K562 (cell line): Measurements from ENCODE around the gene PRKAR2B. TPM values are rescaled to one million over a fixed set of nuclear protein-coding genes. Genes with fewer than 3 reads are reported as not detected.

Experiments used
- ARID2 ChIP-seq: fragments of 450-650 bp; IDR thresholded peaks from 2 replicates; pipeline ENCODE4 v1.6.1; 2017; ENCODE audit warnings: antibody characterized with exemption, mild to moderate bottlenecking
- CC2D1A ChIP-seq: fragments of 450-650 bp; IDR thresholded peaks from 2 replicates; pipeline ENCODE4 v1.6.1; 2017; ENCODE audit warnings: mild to moderate bottlenecking
- EGR1 ChIP-seq: fragments of 450-650 bp; conservative IDR thresholded peaks from 2 replicates; pipeline ENCODE4 v1.6.1; 2017; ENCODE audit warnings: mild to moderate bottlenecking
- ELF2 ChIP-seq: fragments of 250-450 bp; sonication (Bioruptor Pico); IDR thresholded peaks from 2 replicates; pipeline ENCODE4 v1.5.0; 2021; ENCODE audit warnings: mild to moderate bottlenecking
- KDM5B ChIP-seq: fragments of 200-600 bp; sonication (generic); IDR thresholded peaks from 2 replicates; pipeline ENCODE4 v1.6.1; 2012; ENCODE audit warnings: low read depth, mild to moderate bottlenecking, moderate library complexity, low read length, control low read depth, inconsistent platforms; ENCODE audit not compliant: insufficient replicate concordance
- MEF2A ChIP-seq: IDR thresholded peaks from 2 replicates; pipeline ENCODE4 v1.6.1; 2011; ENCODE audit warnings: low read depth, mild to moderate bottlenecking, low read length, moderate library complexity; ENCODE audit not compliant: control insufficient read depth
- MTA1 ChIP-seq: fragments of 450-650 bp; IDR thresholded peaks from 2 replicates; pipeline ENCODE4 v1.6.1; 2017; ENCODE audit warnings: borderline replicate concordance
- NR2C1 ChIP-seq, 2 experiments: fragments of 450-650 bp; IDR thresholded peaks; 2 replicates each; pipeline ENCODE4 v1.6.1; 2017; ENCODE audit warnings: mild to moderate bottlenecking in 2 of 2, antibody characterized with exemption in 1 of 2, inconsistent platforms in 1 of 2, missing compliant biosample characterization in 1 of 2, missing genetic modification characterization in 1 of 2
- POLR2A ChIP-seq: fragments of 450-650 bp; conservative IDR thresholded peaks from 2 replicates; pipeline ENCODE4 v1.6.1; 2016
- RCOR1 ChIP-seq, 2 experiments: IDR thresholded peaks; 2 replicates each; pipeline ENCODE4 v1.6.1; 2012; ENCODE audit warnings: low read depth in 2 of 2, low read length in 2 of 2, borderline replicate concordance in 1 of 2, improper control_type of control experiment in 1 of 2
- SMARCC2 ChIP-seq: fragments of 450-650 bp; IDR thresholded peaks from 2 replicates; pipeline ENCODE4 v1.6.1; 2017; ENCODE audit warnings: antibody characterized with exemption, moderate library complexity, mild to moderate bottlenecking, low read depth
- SP2 ChIP-seq: IDR thresholded peaks from 2 replicates; pipeline ENCODE4 v1.6.1; 2011; ENCODE audit warnings: mild to moderate bottlenecking, low read depth, low read length, moderate library complexity; ENCODE audit not compliant: poor library complexity, severe bottlenecking; ENCODE audit errors: extremely low read depth
- YY1 ChIP-seq, 3 experiments: IDR thresholded peaks; 2 replicates each; pipeline ENCODE4 v1.6.1; 2011; ENCODE audit warnings: low read length in 2 of 3, mild to moderate bottlenecking in 2 of 3, moderate library complexity in 2 of 3, borderline replicate concordance in 1 of 3, control low read depth in 1 of 3, low read depth in 1 of 3; ENCODE audit not compliant: insufficient read depth in 3 of 3, insufficient replicate concordance in 2 of 3, control insufficient read depth in 1 of 3, insufficient read length in 1 of 3; ENCODE audit errors: extremely low read depth in 1 of 3
- ZNF431 ChIP-seq: sonication (generic); formaldehyde crosslinking; IDR thresholded peaks from 2 replicates; pipeline ENCODE4 v1.8.0; 2022; ENCODE audit warnings: mild to moderate bottlenecking, missing genetic modification reagents
- polyA plus RNA-seq, 8 experiments: library from polyadenylated mRNA; depleted of rRNA in 4 of 8; stranded (reverse) in 5 of 8; unstranded in 3 of 8; fragments of >200 nt; fragmentation: Nextera tagmentation in 2 of 8; fragmentation: Illumina TruSeq in 1 of 8; extraction: Ambion mirVana in 2 of 8; extraction: Trizol in 1 of 8; gene quantifications; 2 replicates each; pipeline versions ENCODE4 v1.2.1 to v1.2.3, GENCODE V29; 2011 to 2014; ENCODE audit warnings: inconsistent platforms in 1 of 8, missing spikeins in 1 of 8
- total RNA-seq, 7 experiments: library from RNA; depleted of rRNA in 6 of 7; stranded (reverse); fragments of >200 nt in 6 of 7; fragmentation: Illumina TruSeq in 2 of 7; extraction: Trizol in 2 of 7; gene quantifications; 2 replicates each; pipeline versions ENCODE4 v1.2.1 to v1.2.3, GENCODE V29; 2011 to 2021; ENCODE audit warnings: low replicate concordance in 1 of 7
- TF ChIP-seq, protein P1 (sequence below): fragments of 450-650 bp; IDR thresholded peaks from 2 replicates; pipeline ENCODE4 v1.7.0; 2016; ENCODE audit warnings: borderline replicate concordance
- TF ChIP-seq, protein P2 (sequence below): fragments of 250-450 bp; sonication (Bioruptor Pico); IDR thresholded peaks from 2 replicates; pipeline ENCODE4 v1.4.0; 2020; ENCODE audit warnings: borderline replicate concordance
- TF ChIP-seq, protein P3 (sequence below): sonication (generic); formaldehyde crosslinking; IDR thresholded peaks from 2 replicates; pipeline ENCODE4 v1.8.0; 2023; ENCODE audit warnings: missing genetic modification reagents, mild to moderate bottlenecking, borderline replicate concordance

PRKAR2B gene
- total and polyA plus RNA-seq, 9 of the 15 experiments (the other 6 are each of a cell fraction or from before 2014, with no cell fraction given), result 59.0 to 173 (median 129) TPM

DNA sequence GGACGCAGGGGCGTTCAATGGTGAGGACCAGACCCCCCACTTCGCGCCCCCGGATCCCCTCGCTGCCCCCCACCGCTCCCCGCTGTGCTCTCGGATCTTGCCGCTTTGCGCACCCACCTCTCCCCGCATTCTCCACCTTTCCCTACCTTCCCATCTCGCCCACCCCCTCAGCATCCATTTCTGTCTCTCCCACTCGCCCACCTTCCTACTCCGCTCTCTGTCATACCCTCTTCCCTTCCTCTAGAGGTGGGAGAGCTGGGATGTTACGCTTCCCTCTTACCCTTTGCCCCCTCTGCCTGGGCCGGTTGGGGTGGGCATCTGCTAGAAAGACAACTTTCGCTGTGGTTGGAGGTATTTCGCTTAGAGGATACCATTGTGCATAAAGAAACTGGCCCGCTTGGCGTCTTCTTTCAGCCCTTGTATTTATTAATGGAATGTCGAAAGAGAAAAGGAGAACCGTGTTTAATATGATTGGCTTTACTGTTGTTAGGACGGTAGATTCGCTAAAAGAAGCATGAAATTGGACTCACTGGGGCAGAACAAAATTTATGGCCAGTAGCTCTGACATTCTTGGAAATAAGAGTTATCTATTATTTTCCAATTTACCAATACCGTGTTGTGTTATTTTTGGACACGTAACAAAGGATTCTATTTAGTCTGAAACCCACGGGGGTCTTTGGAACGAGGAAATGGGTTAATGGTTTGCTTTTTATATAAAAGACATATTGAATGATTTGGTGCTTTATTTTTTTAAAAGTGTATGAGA lies 873 bp downstream of the PRKAR2B start (continued):
- peak; percentile 41 for TF ChIP-seq KDM5B
- TF ChIP-seq EGR1, result peak; percentile 70; the same call in 1 of the 2 replicates
- TF ChIP-seq NR2C1 (IDR thresholded peaks at IDR 0.05), result no peak; the same call in 1 of the 2 replicates
- TF ChIP-seq NR2C1 (tag; IDR thresholded peaks at IDR 0.05), result no peak
- peak; percentile 34; the same call in 1 of the 2 replicates for TF ChIP-seq CC2D1A
- TF ChIP-seq RCOR1 (IDR thresholded peaks at IDR 0.05; ENCODE audit: borderline replicate concordance in 1 of 2, low read depth in 2 of 2, low read length in 2 of 2), result no peak
- no peak for TF ChIP-seq ELF2 (CRISPR knock-in tag)
- TF ChIP-seq YY1 (IDR thresholded peaks at IDR 0.05; ENCODE audit: borderline replicate concordance in 1 of 3, control insufficient read depth in 1 of 3, extremely low read depth in 1 of 3, insufficient read depth in 3 of 3, insufficient read length in 1 of 3, insufficient replicate concordance in 2 of 3, low read depth in 1 of 3, low read length in 2 of 3), result peak in 1 of 3 experiments; percentile 19
- TF ChIP-seq ZNF431 (CRISPR knock-in tag), result 0 out of 2 replicates have a peak, but pooled peaks have one; percentile 18
- TF ChIP-seq MTA1, result no peak
- TF ChIP-seq, protein P1, sequence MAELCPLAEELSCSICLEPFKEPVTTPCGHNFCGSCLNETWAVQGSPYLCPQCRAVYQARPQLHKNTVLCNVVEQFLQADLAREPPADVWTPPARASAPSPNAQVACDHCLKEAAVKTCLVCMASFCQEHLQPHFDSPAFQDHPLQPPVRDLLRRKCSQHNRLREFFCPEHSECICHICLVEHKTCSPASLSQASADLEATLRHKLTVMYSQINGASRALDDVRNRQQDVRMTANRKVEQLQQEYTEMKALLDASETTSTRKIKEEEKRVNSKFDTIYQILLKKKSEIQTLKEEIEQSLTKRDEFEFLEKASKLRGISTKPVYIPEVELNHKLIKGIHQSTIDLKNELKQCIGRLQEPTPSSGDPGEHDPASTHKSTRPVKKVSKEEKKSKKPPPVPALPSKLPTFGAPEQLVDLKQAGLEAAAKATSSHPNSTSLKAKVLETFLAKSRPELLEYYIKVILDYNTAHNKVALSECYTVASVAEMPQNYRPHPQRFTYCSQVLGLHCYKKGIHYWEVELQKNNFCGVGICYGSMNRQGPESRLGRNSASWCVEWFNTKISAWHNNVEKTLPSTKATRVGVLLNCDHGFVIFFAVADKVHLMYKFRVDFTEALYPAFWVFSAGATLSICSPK, result peak; percentile 52; the same call in 1 of the 2 replicates
- TF ChIP-seq, protein P2, sequence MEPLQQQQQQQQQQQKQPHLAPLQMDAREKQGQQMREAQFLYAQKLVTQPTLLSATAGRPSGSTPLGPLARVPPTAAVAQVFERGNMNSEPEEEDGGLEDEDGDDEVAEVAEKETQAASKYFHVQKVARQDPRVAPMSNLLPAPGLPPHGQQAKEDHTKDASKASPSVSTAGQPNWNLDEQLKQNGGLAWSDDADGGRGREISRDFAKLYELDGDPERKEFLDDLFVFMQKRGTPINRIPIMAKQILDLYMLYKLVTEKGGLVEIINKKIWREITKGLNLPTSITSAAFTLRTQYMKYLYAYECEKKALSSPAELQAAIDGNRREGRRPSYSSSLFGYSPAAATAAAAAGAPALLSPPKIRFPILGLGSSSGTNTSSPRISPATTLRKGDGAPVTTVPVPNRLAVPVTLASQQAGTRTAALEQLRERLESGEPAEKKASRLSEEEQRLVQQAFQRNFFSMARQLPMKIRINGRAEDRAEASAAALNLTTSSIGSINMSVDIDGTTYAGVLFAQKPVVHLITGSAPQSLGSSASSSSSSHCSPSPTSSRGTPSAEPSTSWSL, result no peak
- no peak for TF ChIP-seq MEF2A
- no peak; the same call in 1 of the 2 replicates for TF ChIP-seq SMARCC2
- no peak for TF ChIP-seq SP2
- TF ChIP-seq, protein P3, sequence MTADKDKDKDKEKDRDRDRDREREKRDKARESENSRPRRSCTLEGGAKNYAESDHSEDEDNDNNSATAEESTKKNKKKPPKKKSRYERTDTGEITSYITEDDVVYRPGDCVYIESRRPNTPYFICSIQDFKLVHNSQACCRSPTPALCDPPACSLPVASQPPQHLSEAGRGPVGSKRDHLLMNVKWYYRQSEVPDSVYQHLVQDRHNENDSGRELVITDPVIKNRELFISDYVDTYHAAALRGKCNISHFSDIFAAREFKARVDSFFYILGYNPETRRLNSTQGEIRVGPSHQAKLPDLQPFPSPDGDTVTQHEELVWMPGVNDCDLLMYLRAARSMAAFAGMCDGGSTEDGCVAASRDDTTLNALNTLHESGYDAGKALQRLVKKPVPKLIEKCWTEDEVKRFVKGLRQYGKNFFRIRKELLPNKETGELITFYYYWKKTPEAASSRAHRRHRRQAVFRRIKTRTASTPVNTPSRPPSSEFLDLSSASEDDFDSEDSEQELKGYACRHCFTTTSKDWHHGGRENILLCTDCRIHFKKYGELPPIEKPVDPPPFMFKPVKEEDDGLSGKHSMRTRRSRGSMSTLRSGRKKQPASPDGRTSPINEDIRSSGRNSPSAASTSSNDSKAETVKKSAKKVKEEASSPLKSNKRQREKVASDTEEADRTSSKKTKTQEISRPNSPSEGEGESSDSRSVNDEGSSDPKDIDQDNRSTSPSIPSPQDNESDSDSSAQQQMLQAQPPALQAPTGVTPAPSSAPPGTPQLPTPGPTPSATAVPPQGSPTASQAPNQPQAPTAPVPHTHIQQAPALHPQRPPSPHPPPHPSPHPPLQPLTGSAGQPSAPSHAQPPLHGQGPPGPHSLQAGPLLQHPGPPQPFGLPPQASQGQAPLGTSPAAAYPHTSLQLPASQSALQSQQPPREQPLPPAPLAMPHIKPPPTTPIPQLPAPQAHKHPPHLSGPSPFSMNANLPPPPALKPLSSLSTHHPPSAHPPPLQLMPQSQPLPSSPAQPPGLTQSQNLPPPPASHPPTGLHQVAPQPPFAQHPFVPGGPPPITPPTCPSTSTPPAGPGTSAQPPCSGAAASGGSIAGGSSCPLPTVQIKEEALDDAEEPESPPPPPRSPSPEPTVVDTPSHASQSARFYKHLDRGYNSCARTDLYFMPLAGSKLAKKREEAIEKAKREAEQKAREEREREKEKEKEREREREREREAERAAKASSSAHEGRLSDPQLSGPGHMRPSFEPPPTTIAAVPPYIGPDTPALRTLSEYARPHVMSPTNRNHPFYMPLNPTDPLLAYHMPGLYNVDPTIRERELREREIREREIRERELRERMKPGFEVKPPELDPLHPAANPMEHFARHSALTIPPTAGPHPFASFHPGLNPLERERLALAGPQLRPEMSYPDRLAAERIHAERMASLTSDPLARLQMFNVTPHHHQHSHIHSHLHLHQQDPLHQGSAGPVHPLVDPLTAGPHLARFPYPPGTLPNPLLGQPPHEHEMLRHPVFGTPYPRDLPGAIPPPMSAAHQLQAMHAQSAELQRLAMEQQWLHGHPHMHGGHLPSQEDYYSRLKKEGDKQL, result no peak
- peak; percentile 28; the same call in 1 of the 2 replicates for TF ChIP-seq ARID2
- TF ChIP-seq POLR2A, result no peak
